WTC11 (cell line): ENCODE measurements around the gene IFT122. TPM values are rescaled to one million over a fixed set of nuclear protein-coding genes. Genes with fewer than 3 reads are reported as not detected.

ENCODE experiments used
- ATAC-seq: fragments of 200-7000 bp; cut with Tn5 transposase; 2 replicates; pipeline ENCODE4 v1.10.0; 2021; ENCODE audit warnings: mild to moderate bottlenecking, moderate library complexity
- CTCF ChIA-PET: fragments of 300-600 bp; sonication (Branson Sonifier 250); formaldehyde crosslinking; loops from one replicate; lab custom pipeline; 2021; ENCODE audit warnings: antibody characterized with exemption; lab: Charles Lee
- POLR2A ChIA-PET: fragments of 350-600 bp; sonication (Branson Sonifier 250); formaldehyde crosslinking; loops from one replicate; lab custom pipeline; 2021; ENCODE audit warnings: antibody characterized with exemption; lab: Charles Lee
- DNase-seq: peaks from one replicate; pipeline ENCODE4 v3.0.0; 2021; ENCODE audit warnings: low spot score
- H3K27ac Mint-ChIP-seq: 2 replicates; pipeline ENCODE4 v1.8.0; 2021; ENCODE audit warnings: mixed read lengths
- H3K27me3 Mint-ChIP-seq: 2 replicates; pipeline ENCODE4 v1.8.0; 2021; ENCODE audit warnings: low read depth, mild to moderate bottlenecking, moderate library complexity, mixed read lengths
- H3K36me3 Mint-ChIP-seq: 2 replicates; pipeline ENCODE4 v1.8.0; 2021; ENCODE audit warnings: mixed read lengths
- H3K4me1 Mint-ChIP-seq: 2 replicates; pipeline ENCODE4 v1.8.0; 2022; ENCODE audit warnings: mixed read lengths
- H3K4me3 Mint-ChIP-seq: 2 replicates; pipeline ENCODE4 v1.8.0; 2021; ENCODE audit warnings: mild to moderate bottlenecking, moderate library complexity, mixed read lengths
- H3K9me3 Mint-ChIP-seq: 2 replicates; pipeline ENCODE4 v1.8.0; 2021; ENCODE audit warnings: mixed read lengths
- ATF1 ChIP-seq: sonication (generic); formaldehyde crosslinking; IDR thresholded peaks from 2 replicates; pipeline ENCODE4 v1.8.1; 2023; ENCODE audit warnings: mild to moderate bottlenecking, moderate library complexity, missing genetic modification reagents
- CBFB ChIP-seq: sonication (generic); formaldehyde crosslinking; IDR thresholded peaks from 2 replicates; pipeline ENCODE4 v1.8.1; 2022; ENCODE audit warnings: mild to moderate bottlenecking, low read depth, missing genetic modification reagents
- E2F5 ChIP-seq: sonication (generic); formaldehyde crosslinking; IDR thresholded peaks from 2 replicates; pipeline ENCODE4 v1.8.1; 2022; ENCODE audit warnings: mild to moderate bottlenecking, moderate library complexity, missing genetic modification reagents
- EMX1 ChIP-seq: fragments of 250-450 bp; sonication (Bioruptor Pico); IDR thresholded peaks from 2 replicates; pipeline ENCODE4 v1.8.0; 2021; ENCODE audit warnings: mild to moderate bottlenecking
- FOXK1 ChIP-seq: sonication (generic); formaldehyde crosslinking; IDR thresholded peaks from 2 replicates; pipeline ENCODE4 v1.8.0; 2022; ENCODE audit warnings: mild to moderate bottlenecking, moderate library complexity, missing genetic modification reagents
- KAT7 ChIP-seq: sonication (generic); formaldehyde crosslinking; IDR thresholded peaks from 2 replicates; pipeline ENCODE4 v1.8.1; 2023; ENCODE audit warnings: missing genetic modification reagents, mild to moderate bottlenecking, borderline replicate concordance
- MYBL2 ChIP-seq: sonication (generic); formaldehyde crosslinking; IDR thresholded peaks from 2 replicates; pipeline ENCODE4 v1.8.1; 2023; ENCODE audit warnings: mild to moderate bottlenecking, moderate library complexity, missing genetic modification reagents
- NFATC4 ChIP-seq: fragments of 250-450 bp; sonication (Bioruptor Pico); IDR thresholded peaks from 2 replicates; pipeline ENCODE4 v1.9.0; 2021; ENCODE audit warnings: mild to moderate bottlenecking
- NFE2L1 ChIP-seq: sonication (generic); formaldehyde crosslinking; IDR thresholded peaks from 2 replicates; pipeline ENCODE4 v1.8.1; 2023; ENCODE audit warnings: missing genetic modification reagents
- NFYB ChIP-seq: sonication (generic); formaldehyde crosslinking; conservative IDR thresholded peaks from 2 replicates; pipeline ENCODE4 v1.8.0; 2022; ENCODE audit warnings: low read depth, missing genetic modification reagents
- NR1H2 ChIP-seq: sonication (generic); formaldehyde crosslinking; IDR thresholded peaks from 2 replicates; pipeline ENCODE4 v1.9.0; 2021; ENCODE audit warnings: mild to moderate bottlenecking, moderate library complexity, missing genetic modification reagents
- OVOL2 ChIP-seq: fragments of 250-450 bp; sonication (Bioruptor Pico); IDR thresholded peaks from 2 replicates; pipeline ENCODE4 v1.9.0; 2021; ENCODE audit warnings: mild to moderate bottlenecking, borderline replicate concordance
- PREB ChIP-seq: sonication (generic); formaldehyde crosslinking; IDR thresholded peaks from 2 replicates; pipeline ENCODE4 v1.8.1; 2022; ENCODE audit warnings: mild to moderate bottlenecking, missing genetic modification reagents, moderate library complexity, borderline replicate concordance
- PRRX2 ChIP-seq: fragments of 250-450 bp; sonication (Bioruptor Pico); IDR thresholded peaks from 2 replicates; pipeline ENCODE4 v1.8.0; 2021; ENCODE audit warnings: mild to moderate bottlenecking
- SMAD4 ChIP-seq: sonication (generic); formaldehyde crosslinking; IDR thresholded peaks from 2 replicates; pipeline ENCODE4 v1.8.0; 2022; ENCODE audit warnings: mild to moderate bottlenecking, missing genetic modification reagents
- SOX15 ChIP-seq: fragments of 250-450 bp; sonication (Bioruptor Pico); IDR thresholded peaks from 2 replicates; pipeline ENCODE4 v1.9.0; 2021; ENCODE audit warnings: mild to moderate bottlenecking
- USF1 ChIP-seq: sonication (generic); formaldehyde crosslinking; IDR thresholded peaks from 2 replicates; pipeline ENCODE4 v1.8.0; 2022; ENCODE audit warnings: mild to moderate bottlenecking, missing genetic modification reagents
- ZNF263 ChIP-seq: sonication (generic); formaldehyde crosslinking; IDR thresholded peaks from 2 replicates; pipeline ENCODE4 v1.8.1; 2022; ENCODE audit warnings: low read depth, mild to moderate bottlenecking, moderate library complexity, missing genetic modification reagents
- ZNF396 ChIP-seq: fragments of 250-450 bp; sonication (Bioruptor Pico); IDR thresholded peaks from 2 replicates; pipeline ENCODE4 v1.8.0; 2021; ENCODE audit warnings: mild to moderate bottlenecking, moderate library complexity, borderline replicate concordance
- ZNF416 ChIP-seq: fragments of 250-450 bp; sonication (Bioruptor Pico); IDR thresholded peaks from 2 replicates; pipeline ENCODE4 v1.9.0; 2021; ENCODE audit warnings: mild to moderate bottlenecking, inconsistent platforms
- total RNA-seq: library from RNA; stranded (reverse); gene quantifications from 3 replicates; pipeline ENCODE4 v1.2.3, GENCODE V29; 2021
- TF ChIP-seq, protein P1 (sequence below): fragments of 250-450 bp; sonication (Bioruptor Pico); IDR thresholded peaks from 2 replicates; pipeline ENCODE4 v1.9.0; 2021; ENCODE audit warnings: mild to moderate bottlenecking
- TF ChIP-seq, protein P2 (sequence below): sonication (generic); formaldehyde crosslinking; IDR thresholded peaks from 2 replicates; pipeline ENCODE4 v1.8.1; 2023; ENCODE audit warnings: mild to moderate bottlenecking, missing genetic modification reagents
- TF ChIP-seq, protein P3 (sequence below): sonication (generic); formaldehyde crosslinking; IDR thresholded peaks from 2 replicates; pipeline ENCODE4 v1.8.1; 2022; ENCODE audit warnings: low read depth, missing genetic modification reagents, borderline replicate concordance

IFT122 gene
- total RNA-seq, 1 experiment from 2014 or later, result 22.8 TPM

- H3K36me3 Mint-ChIP-seq, result no peaks in the 10 kb centered on the region
These were observed 87.2 kb downstream of the IFT122 start for GRCh38 chr3:129527262-129527661.

DNA sequence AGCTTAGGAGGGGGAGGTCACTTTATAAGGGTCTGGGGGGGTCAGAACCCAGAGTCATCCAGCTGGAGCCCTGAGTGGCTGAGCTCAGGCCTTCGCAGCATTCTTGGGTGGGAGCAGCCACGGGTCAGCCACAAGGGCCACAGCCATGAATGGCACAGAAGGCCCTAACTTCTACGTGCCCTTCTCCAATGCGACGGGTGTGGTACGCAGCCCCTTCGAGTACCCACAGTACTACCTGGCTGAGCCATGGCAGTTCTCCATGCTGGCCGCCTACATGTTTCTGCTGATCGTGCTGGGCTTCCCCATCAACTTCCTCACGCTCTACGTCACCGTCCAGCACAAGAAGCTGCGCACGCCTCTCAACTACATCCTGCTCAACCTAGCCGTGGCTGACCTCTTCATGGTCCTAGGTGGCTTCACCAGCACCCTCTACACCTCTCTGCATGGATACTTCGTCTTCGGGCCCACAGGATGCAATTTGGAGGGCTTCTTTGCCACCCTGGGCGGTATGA is 88.6 kb downstream of the IFT122 start, which contains the start of gene RHO:
RHO (plus strand) TSS at position 51 of the 512 bp plus-strand sequence; CDS start at position 146, 95 bp downstream.
- Mint-ChIP-seq H3K4me1 (peaks cover 25% of the 10 kb centered on the region), H3K9me3 (no peaks in the 10 kb centered on the region), H3K36me3 (no peaks in the 10 kb centered on the region), H3K27ac (peak within 1 kb of the TSS; percentile 41; the same call in 1 of the 2 replicates), H3K27me3 (no peaks in the 10 kb centered on the region), H3K4me3 (no peak within 1 kb of the TSS)
- DNase-seq (no peak), ATAC-seq (no peak)
- TF ChIP-seq PREB (CRISPR knock-in tag) (no peak), EMX1 (CRISPR knock-in tag) (no peak), ZNF416 (CRISPR knock-in tag) (no peak), OVOL2 (CRISPR knock-in tag) (no peak)
- ChIA-PET POLR2A (interaction anchor here (0.8 kb wide), 1 partner anchor 15 kb away, joined by 3 read pairs; the partner anchor contains the start of gene H1-8), CTCF (interaction anchor here (0.6 to 1.6 kb wide), 4 partner anchors 38 to 99 kb away, joined by 3 to 6 read pairs (median 4); no protein-coding TSS in a partner anchor)

More at GRCh38 chr3:129527262-129527661, 87.2 kb downstream of the IFT122 start:
- TF ChIP-seq NFYB (CRISPR knock-in tag) (no peak), SOX15 (CRISPR knock-in tag) (no peak), CBFB (CRISPR knock-in tag) (no peak), PRRX2 (CRISPR knock-in tag) (no peak), USF1 (no peak), FOXK1 (CRISPR knock-in tag) (no peak), NR1H2 (CRISPR knock-in tag) (no peak), SMAD4 (CRISPR knock-in tag) (no peak), NFATC4 (CRISPR knock-in tag) (no peak), MYBL2 (no peak)
- TF ChIP-seq, protein P1, sequence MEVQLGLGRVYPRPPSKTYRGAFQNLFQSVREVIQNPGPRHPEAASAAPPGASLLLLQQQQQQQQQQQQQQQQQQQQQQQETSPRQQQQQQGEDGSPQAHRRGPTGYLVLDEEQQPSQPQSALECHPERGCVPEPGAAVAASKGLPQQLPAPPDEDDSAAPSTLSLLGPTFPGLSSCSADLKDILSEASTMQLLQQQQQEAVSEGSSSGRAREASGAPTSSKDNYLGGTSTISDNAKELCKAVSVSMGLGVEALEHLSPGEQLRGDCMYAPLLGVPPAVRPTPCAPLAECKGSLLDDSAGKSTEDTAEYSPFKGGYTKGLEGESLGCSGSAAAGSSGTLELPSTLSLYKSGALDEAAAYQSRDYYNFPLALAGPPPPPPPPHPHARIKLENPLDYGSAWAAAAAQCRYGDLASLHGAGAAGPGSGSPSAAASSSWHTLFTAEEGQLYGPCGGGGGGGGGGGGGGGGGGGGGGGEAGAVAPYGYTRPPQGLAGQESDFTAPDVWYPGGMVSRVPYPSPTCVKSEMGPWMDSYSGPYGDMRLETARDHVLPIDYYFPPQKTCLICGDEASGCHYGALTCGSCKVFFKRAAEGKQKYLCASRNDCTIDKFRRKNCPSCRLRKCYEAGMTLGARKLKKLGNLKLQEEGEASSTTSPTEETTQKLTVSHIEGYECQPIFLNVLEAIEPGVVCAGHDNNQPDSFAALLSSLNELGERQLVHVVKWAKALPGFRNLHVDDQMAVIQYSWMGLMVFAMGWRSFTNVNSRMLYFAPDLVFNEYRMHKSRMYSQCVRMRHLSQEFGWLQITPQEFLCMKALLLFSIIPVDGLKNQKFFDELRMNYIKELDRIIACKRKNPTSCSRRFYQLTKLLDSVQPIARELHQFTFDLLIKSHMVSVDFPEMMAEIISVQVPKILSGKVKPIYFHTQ, result no peak
- Mint-ChIP-seq H3K27me3 (no peaks in the 10 kb centered on the region), H3K9me3 (no peaks in the 10 kb centered on the region), H3K27ac (no peak overlapping the region), H3K4me3 (no peak overlapping the region), H3K4me1 (peaks cover 25% of the 10 kb centered on the region)
- ChIA-PET CTCF (interaction anchor here (1.1 to 1.6 kb wide), 2 partner anchors 37 to 66 kb away, joined by 4 to 6 read pairs; no protein-coding TSS in a partner anchor), POLR2A (no interaction called here)
- DNase-seq, result no peak
- no peak for ATAC-seq

- H3K36me3 Mint-ChIP-seq, result no peaks in the 10 kb centered on the region
- no peak overlapping the region for H3K4me3 Mint-ChIP-seq
- TF ChIP-seq MYBL2, result no peak
- no peak for TF ChIP-seq ZNF263
- TF ChIP-seq E2F5 (CRISPR knock-in tag), result no peak
- TF ChIP-seq, protein P2, sequence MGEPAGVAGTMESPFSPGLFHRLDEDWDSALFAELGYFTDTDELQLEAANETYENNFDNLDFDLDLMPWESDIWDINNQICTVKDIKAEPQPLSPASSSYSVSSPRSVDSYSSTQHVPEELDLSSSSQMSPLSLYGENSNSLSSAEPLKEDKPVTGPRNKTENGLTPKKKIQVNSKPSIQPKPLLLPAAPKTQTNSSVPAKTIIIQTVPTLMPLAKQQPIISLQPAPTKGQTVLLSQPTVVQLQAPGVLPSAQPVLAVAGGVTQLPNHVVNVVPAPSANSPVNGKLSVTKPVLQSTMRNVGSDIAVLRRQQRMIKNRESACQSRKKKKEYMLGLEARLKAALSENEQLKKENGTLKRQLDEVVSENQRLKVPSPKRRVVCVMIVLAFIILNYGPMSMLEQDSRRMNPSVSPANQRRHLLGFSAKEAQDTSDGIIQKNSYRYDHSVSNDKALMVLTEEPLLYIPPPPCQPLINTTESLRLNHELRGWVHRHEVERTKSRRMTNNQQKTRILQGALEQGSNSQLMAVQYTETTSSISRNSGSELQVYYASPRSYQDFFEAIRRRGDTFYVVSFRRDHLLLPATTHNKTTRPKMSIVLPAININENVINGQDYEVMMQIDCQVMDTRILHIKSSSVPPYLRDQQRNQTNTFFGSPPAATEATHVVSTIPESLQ (CRISPR knock-in tag), result no peak
- no peak for TF ChIP-seq SOX15 (CRISPR knock-in tag)
- TF ChIP-seq ZNF396 (CRISPR knock-in tag), result no peak
- TF ChIP-seq NFE2L1 (CRISPR knock-in tag), result no peak
- no peak for TF ChIP-seq KAT7 (CRISPR knock-in tag)
- TF ChIP-seq, protein P3, sequence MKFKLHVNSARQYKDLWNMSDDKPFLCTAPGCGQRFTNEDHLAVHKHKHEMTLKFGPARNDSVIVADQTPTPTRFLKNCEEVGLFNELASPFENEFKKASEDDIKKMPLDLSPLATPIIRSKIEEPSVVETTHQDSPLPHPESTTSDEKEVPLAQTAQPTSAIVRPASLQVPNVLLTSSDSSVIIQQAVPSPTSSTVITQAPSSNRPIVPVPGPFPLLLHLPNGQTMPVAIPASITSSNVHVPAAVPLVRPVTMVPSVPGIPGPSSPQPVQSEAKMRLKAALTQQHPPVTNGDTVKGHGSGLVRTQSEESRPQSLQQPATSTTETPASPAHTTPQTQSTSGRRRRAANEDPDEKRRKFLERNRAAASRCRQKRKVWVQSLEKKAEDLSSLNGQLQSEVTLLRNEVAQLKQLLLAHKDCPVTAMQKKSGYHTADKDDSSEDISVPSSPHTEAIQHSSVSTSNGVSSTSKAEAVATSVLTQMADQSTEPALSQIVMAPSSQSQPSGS, result no peak
- TF ChIP-seq ATF1, result no peak
- peaks cover 34% of the 10 kb centered on the region for H3K4me1 Mint-ChIP-seq
- no peak overlapping the region for H3K27ac Mint-ChIP-seq
- POLR2A ChIA-PET, result no interaction called here
- H3K9me3 Mint-ChIP-seq, result no peaks in the 10 kb centered on the region
- DNase-seq (no peak), ATAC-seq (no peak)
- no peaks in the 10 kb centered on the region for H3K27me3 Mint-ChIP-seq
- CTCF ChIA-PET, result interaction anchor here (1.5 kb wide), 3 partner anchors 23 to 76 kb away, joined by 3 to 7 read pairs (median 5); no protein-coding TSS in a partner anchor
These were observed 89.6 kb downstream of the IFT122 start for GRCh38 chr3:129529436-129530210.
